ELR (cell line): ENCODE measurements around the gene HSPA14.
"Not testable (repeated sequence)": the region's sequence is repeated elsewhere in the genome, so short reads cannot be mapped to it uniquely, and the experiment has no call there.

Experiments used
- DNase-seq: peaks from one replicate; pipeline ENCODE4 v3.0.0-alpha.2; 2015; ENCODE audit warnings: low read depth

The HSPA14 gene

DNA sequence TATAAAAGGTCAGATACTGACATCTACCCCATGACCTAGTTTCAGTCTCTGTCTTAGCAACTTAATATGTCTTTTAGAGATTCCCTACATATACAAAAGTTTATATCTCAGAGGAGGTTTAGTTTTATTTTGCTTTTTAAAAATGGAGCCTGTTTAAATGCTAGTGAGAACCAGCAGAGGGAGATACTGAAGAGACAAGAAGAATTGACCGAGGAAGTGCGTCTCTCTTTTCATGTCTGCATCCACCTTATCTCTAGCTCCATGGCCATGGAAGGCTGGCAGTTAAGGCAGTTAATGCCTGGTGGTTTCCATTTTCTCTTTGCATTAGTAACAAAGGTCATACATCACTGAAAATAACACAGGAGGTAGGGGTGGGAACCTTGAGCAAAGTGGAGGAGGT, 51.2 kb downstream of the HSPA14 start:
- peak; percentile 30 for DNase-seq

- no peak for DNase-seq
Measured at GRCh38 chr10:14891151-14891550, 53.0 kb downstream of the HSPA14 start.

- DNase-seq = peak; percentile 70
Measured at GRCh38 chr10:14904316-14904732, 66.2 kb downstream of the HSPA14 start.

GRCh38 chr10:14904864-14905263, 66.8 kb downstream of the HSPA14 start:
- no peak for DNase-seq

DNA sequence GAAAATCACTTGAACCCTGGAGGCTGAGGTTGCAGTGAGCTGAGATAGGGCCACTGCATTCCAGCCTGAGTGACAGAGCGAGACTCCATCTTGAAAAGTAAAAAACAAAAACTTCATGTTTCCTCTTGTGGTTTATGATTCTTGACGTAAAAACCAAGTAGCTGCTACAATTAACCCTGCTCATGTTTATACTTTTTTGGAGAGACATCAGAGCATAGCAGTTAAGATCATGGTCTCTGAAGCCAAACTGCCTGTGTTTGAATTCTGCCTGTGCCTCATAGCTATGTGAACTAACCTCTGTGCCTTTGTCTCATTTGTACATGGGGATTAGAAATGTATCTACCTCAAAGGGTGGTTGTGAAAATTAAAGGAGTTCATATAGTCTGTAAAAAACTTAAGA, 67.8 kb downstream of the HSPA14 start:
- DNase-seq = no peak

DNA sequence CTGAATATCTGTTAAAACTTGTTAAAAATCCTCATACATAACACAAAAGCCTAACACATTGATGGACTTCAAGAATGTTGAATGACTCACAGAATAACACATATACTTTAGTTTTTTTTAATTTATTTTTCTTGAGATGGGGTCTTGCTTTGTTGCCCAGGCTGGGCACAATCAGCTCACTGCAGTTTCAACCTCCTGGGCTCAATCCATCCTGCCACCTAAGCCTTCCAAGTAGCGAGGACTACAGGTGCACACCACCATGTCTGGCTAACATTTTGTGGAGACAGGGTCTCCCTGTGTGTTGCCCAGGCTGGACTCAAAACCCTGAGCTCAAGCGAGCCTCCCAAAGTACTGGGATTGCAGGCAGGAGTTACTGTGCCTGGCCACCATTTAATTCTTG, 68.7 kb downstream of the HSPA14 start:
- no peak for DNase-seq

- DNase-seq = not testable (repeated sequence)
Measured at GRCh38 chr10:14907591-14907990, 69.5 kb downstream of the HSPA14 start.

DNA sequence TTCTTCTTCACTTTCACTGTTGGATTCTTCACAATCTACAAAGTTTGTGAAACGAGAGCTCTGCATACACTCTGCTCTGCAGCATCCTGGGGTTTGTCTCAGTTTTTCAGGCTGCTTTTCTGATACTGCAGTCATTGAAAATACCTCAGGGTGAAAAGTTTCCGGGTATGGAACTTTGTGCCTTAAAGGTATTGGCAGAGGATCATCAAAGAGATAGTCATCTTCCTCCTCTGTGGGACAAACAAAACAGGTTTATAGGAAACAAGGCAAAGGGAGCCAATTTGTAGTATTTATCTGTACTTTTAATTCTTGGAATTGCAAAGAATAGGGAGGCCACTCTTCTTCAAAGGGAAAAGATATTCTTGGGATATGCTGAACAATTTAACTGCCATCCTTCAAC, 71.0 kb downstream of the HSPA14 start:
- no peak for DNase-seq

DNA sequence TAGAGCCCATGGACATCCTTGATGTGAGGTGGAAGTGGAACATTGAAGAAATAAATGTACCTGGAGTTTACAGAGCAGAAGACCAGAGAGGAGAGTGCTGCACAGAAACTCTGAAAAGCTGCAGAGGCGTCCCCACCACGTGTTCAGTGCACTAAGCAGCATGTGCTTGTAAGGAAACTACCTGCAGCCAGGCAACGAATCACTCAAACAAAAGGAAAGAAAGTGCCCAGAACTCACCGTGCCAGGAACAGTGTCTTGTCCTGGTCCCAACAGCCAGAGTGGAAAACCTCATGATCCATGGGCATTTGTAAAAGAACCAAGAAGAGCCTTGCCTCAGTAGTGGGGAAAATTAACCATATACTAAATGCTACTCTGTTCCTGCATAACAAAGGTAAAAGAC, 72.8 kb downstream of the HSPA14 start:
- DNase-seq = no peak

DNA sequence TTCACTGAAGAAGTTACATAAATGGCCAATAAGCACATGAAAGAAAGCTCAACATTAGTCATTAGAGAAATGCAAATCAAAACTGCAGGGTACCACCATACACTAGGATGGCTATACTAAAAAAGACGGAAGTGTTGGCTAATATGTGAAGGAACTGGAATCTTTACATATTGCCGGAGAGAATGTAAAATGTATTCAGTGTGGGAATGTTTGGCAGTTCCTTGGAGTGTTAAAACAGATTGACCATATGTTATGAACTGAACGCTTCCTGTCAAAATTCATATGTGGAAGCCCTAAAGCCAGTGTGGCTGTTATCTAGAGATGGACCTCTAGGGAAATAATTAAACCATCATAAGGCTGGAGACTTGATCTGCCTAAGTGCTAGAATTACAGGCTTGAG, 73.7 kb downstream of the HSPA14 start:
- DNase-seq = no peak

DNA sequence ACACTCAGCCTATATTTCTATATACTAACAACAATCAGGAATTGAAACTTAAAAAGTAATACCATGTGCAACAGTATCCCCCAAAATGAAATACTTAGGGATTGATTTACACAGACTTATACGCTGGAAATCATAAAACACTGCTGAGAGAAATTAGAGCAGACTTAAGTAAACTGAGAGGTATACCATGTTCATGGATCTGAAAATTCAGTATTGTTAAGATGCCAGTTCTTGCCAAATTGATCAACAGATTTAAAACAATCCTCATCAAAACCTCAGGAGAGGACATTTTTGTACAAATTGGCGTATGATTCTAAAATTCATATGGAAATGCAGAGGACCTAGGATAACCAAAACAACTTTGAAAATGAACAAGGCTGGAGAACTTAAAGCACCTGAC, 78.5 kb downstream of the HSPA14 start:
- no peak for DNase-seq

DNA sequence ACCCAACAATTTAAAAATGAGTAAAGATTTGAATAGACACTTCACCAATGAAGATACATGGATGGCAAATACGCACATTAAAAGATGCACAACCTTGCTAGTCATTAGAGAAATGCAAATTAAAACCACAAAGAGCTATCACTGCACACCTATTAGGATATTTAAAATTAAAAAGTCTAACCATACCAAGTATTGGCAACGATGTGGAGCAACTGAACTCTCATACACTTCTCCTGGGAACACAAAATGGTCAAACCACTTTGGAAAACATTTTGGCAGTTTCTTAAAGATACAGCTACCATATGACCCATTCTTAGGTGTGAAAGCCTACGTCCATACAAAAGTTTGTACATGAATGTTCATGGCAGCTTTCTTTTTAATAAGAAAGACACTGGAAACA, 79.7 kb downstream of the HSPA14 start:
- DNase-seq = no peak

DNA sequence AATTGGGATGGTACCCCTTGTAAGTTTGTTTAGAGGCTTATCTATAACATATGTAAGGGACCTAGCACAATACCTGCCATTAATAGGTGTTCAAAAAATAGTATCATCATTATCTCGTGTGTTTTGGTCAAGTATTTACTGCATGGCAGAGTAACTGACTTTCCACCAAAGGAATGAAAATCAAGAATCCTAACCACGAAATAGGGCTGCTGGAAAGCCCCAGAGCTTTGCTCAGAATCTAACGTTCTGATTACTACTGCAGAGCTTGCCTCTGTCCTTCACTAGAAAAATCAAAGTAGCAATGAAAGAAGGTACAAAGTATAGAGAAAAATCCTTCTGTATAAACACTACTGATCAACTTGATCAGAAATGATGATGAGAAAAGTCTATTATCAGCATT, 80.9 kb downstream of the HSPA14 start:
- DNase-seq = no peak
